Amniotic epithelial cell (primary cell): ENCODE measurements around the gene NECAB3.

Experiments
- DNase-seq: peaks from one replicate; pipeline ENCODE4 v3.0.0-alpha.2; 2010; ENCODE audit warnings: low read depth

NECAB3 gene

DNA sequence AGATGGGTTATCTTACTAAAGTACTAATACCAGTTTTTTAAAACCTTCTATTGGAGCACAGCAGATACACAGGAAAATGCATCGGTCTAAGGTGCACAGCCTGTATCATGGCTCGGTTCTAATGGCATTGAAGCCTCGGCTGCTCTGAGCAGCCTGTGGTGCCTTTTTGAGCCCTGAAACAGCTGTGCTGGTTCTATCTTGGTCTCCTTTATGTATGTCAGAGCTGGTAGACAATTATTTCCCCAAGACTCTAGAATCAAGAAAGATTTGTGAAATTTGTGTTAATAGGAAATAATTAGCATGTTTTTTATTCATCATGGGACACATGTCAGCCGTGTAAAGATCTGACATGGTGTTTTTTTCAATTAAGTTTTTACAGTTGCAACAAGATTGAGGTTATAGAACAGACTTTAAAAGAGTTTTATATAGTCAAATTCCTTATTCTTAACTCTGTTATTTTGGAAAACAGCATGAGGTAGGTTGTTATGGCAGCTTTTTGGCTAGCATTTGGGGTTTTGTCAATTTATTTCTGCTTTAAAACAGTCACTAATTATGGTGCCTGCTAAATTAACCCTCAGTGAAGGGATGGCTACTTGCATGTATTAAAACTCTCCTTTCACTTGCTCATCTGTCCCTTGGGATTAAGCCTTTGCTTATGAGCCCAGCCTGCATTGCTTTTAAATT lies 52.4 kb downstream of the NECAB3 start:
- DNase-seq: no peak

DNA sequence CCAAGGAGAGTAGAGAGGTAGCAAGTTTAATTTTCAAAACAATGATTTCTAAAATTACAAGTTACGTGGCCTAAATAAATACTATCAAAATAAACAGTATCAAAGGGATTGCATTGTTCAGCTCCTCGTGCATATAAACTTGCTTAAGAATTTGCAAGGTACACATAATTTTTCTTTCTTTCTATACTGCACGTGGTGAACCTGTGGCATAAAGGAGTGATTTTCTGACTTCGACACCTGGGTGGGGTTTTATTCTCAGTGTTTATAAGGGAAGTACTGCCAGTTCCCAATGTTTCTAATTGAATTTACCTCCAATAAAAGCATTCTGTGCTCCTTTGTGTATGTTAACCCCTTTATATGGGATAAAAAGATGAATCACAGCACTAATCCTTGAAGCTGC lies 62.2 kb downstream of the NECAB3 start:
- no peak for DNase-seq

DNA sequence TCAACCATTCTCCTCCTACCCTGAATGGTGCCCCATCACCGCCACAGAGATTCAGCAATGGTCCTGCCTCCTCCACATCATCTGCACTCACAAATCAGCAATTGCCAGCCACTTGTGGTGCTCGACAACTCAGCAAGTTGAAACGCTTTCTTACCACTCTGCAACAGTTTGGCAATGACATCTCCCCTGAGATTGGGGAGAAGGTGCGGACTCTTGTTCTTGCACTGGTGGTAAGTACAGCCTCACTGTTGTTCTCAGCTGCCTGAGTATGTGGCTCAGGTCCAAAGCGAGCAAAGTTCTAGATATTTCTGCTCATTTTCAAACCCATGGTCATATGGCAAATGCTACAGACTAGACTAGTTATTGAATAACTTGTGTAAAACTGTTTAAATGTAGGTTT lies 63.1 kb downstream of the NECAB3 start:
- no peak for DNase-seq

DNA sequence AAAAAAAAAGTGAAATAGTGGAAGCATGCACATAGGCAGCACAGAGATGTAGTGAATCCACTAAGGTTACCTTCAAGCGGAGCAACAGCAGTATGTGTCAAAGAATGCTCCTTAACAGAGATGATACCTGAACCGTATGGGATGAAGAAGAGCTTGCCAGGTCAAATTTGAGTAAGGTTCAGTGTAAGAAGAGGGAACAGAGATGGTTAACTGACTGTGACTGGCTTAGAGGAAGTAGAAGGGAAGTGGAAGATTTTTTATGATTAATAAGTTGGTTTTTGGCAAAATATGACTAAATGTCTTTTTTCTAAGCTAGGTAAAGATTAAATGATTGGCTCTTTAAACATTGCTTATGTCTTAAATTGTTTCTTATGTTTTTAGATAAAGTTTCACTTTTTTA lies 64.7 kb downstream of the NECAB3 start:
- DNase-seq: no peak
